Measurements from ENCODE around the gene NME9. TPM values are rescaled to one million over a fixed set of nuclear protein-coding genes. Genes with fewer than 3 reads are reported as not detected.

NME9 gene
- total and polyA plus RNA-seq, 10 of the 15 experiments (the other 5 are each of a cell fraction or from before 2014, with no cell fraction given): 0.09 to 0.68 (median 0.22) TPM; not detected in 6

GRCh38 chr3:138317687-138318086 lies 12.0 kb downstream of the NME9 start (continued):
- TF ChIP-seq, protein P1, sequence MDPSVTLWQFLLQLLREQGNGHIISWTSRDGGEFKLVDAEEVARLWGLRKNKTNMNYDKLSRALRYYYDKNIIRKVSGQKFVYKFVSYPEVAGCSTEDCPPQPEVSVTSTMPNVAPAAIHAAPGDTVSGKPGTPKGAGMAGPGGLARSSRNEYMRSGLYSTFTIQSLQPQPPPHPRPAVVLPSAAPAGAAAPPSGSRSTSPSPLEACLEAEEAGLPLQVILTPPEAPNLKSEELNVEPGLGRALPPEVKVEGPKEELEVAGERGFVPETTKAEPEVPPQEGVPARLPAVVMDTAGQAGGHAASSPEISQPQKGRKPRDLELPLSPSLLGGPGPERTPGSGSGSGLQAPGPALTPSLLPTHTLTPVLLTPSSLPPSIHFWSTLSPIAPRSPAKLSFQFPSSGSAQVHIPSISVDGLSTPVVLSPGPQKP (IDR thresholded peaks at IDR 0.05; ENCODE audit: low read depth, low read length): no peak
- TF ChIP-seq LARP7 (IDR thresholded peaks at IDR 0.05): no peak
- no peak for TF ChIP-seq CBX3 (IDR thresholded peaks at IDR 0.05; ENCODE audit: borderline replicate concordance, low read depth)
- no peak for TF ChIP-seq SUZ12 (IDR thresholded peaks at IDR 0.05; ENCODE audit: unreplicated experiment)
- TF ChIP-seq, protein P2, sequence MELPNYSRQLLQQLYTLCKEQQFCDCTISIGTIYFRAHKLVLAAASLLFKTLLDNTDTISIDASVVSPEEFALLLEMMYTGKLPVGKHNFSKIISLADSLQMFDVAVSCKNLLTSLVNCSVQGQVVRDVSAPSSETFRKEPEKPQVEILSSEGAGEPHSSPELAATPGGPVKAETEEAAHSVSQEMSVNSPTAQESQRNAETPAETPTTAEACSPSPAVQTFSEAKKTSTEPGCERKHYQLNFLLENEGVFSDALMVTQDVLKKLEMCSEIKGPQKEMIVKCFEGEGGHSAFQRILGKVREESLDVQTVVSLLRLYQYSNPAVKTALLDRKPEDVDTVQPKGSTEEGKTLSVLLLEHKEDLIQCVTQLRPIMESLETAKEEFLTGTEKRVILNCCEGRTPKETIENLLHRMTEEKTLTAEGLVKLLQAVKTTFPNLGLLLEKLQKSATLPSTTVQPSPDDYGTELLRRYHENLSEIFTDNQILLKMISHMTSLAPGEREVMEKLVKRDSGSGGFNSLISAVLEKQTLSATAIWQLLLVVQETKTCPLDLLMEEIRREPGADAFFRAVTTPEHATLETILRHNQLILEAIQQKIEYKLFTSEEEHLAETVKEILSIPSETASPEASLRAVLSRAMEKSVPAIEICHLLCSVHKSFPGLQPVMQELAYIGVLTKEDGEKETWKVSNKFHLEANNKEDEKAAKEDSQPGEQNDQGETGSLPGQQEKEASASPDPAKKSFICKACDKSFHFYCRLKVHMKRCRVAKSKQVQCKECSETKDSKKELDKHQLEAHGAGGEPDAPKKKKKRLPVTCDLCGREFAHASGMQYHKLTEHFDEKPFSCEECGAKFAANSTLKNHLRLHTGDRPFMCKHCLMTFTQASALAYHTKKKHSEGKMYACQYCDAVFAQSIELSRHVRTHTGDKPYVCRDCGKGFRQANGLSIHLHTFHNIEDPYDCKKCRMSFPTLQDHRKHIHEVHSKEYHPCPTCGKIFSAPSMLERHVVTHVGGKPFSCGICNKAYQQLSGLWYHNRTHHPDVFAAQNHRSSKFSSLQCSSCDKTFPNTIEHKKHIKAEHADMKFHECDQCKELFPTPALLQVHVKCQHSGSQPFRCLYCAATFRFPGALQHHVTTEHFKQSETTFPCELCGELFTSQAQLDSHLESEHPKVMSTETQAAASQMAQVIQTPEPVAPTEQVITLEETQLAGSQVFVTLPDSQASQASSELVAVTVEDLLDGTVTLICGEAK (IDR thresholded peaks at IDR 0.05; ENCODE audit: borderline replicate concordance): no peak
- no peak for TF ChIP-seq NFYB (IDR thresholded peaks at IDR 0.05; ENCODE audit: insufficient read depth, low read depth, low read length)
- TF ChIP-seq, protein P3, sequence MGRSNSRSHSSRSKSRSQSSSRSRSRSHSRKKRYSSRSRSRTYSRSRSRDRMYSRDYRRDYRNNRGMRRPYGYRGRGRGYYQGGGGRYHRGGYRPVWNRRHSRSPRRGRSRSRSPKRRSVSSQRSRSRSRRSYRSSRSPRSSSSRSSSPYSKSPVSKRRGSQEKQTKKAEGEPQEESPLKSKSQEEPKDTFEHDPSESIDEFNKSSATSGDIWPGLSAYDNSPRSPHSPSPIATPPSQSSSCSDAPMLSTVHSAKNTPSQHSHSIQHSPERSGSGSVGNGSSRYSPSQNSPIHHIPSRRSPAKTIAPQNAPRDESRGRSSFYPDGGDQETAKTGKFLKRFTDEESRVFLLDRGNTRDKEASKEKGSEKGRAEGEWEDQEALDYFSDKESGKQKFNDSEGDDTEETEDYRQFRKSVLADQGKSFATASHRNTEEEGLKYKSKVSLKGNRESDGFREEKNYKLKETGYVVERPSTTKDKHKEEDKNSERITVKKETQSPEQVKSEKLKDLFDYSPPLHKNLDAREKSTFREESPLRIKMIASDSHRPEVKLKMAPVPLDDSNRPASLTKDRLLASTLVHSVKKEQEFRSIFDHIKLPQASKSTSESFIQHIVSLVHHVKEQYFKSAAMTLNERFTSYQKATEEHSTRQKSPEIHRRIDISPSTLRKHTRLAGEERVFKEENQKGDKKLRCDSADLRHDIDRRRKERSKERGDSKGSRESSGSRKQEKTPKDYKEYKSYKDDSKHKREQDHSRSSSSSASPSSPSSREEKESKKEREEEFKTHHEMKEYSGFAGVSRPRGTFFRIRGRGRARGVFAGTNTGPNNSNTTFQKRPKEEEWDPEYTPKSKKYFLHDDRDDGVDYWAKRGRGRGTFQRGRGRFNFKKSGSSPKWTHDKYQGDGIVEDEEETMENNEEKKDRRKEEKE (IDR thresholded peaks at IDR 0.05): no peak
- TF ChIP-seq SREBF2 (IDR thresholded peaks at IDR 0.05; ENCODE audit: low read length): no peak
- no peak for TF ChIP-seq ZZZ3 (IDR thresholded peaks at IDR 0.05; ENCODE audit: control insufficient read depth, insufficient read length, low read depth)
- TF ChIP-seq, protein P4, sequence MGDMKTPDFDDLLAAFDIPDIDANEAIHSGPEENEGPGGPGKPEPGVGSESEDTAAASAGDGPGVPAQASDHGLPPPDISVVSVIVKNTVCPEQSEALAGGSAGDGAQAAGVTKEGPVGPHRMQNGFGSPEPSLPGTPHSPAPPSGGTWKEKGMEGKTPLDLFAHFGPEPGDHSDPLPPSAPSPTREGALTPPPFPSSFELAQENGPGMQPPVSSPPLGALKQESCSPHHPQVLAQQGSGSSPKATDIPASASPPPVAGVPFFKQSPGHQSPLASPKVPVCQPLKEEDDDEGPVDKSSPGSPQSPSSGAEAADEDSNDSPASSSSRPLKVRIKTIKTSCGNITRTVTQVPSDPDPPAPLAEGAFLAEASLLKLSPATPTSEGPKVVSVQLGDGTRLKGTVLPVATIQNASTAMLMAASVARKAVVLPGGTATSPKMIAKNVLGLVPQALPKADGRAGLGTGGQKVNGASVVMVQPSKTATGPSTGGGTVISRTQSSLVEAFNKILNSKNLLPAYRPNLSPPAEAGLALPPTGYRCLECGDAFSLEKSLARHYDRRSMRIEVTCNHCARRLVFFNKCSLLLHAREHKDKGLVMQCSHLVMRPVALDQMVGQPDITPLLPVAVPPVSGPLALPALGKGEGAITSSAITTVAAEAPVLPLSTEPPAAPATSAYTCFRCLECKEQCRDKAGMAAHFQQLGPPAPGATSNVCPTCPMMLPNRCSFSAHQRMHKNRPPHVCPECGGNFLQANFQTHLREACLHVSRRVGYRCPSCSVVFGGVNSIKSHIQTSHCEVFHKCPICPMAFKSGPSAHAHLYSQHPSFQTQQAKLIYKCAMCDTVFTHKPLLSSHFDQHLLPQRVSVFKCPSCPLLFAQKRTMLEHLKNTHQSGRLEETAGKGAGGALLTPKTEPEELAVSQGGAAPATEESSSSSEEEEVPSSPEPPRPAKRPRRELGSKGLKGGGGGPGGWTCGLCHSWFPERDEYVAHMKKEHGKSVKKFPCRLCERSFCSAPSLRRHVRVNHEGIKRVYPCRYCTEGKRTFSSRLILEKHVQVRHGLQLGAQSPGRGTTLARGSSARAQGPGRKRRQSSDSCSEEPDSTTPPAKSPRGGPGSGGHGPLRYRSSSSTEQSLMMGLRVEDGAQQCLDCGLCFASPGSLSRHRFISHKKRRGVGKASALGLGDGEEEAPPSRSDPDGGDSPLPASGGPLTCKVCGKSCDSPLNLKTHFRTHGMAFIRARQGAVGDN (IDR thresholded peaks at IDR 0.05): no peak
- TF ChIP-seq POU2F2 (IDR thresholded peaks at IDR 0.05; ENCODE audit: borderline replicate concordance, low read depth, low read length): no peak

Data from GM12878 (cell line).